Natural killer cell (primary cell): ENCODE results near the gene C4orf50. TPM values are rescaled to one million over a fixed set of nuclear protein-coding genes. Genes with fewer than 3 reads are reported as not detected.

Experiments used
- ATAC-seq, 3 donors: fragments of 150-1000 bp in 2 of 3; fragments of 200-7000 bp in 1 of 3; cut with Tn5 transposase; 1 replicate in 1 of 3; 2 replicates in 2 of 3; pipeline ENCODE4 v1.10.0; 2021; ENCODE audit warnings: mild to moderate bottlenecking in 2 of 3, moderate library complexity in 2 of 3
- DNase-seq, 2 donors: peaks; one replicate each; pipeline versions ENCODE4 v3.0.0 to v3.0.0-alpha.2; 2013 to 2021; ENCODE audit warnings: mixed read lengths in 1 of 2
- H3K27ac ChIP-seq: one replicate; pipeline ENCODE4 v1.5.1; 2013; ENCODE audit warnings: mild to moderate bottlenecking, low read length
- H3K27me3 ChIP-seq: one replicate; pipeline ENCODE4 v1.6.1; 2013; ENCODE audit warnings: low read length; ENCODE audit not compliant: control insufficient read depth, insufficient read depth
- H3K36me3 ChIP-seq: one replicate; pipeline ENCODE4 v1.6.1; 2013; ENCODE audit warnings: low read length; ENCODE audit not compliant: control insufficient read depth, insufficient read depth
- H3K4me1 ChIP-seq: one replicate; pipeline ENCODE4 v1.6.1; 2013; ENCODE audit warnings: low read length; ENCODE audit not compliant: control insufficient read depth, insufficient read depth
- H3K4me3 ChIP-seq: one replicate; pipeline ENCODE4 v1.5.1; 2013; ENCODE audit warnings: low read length
- H3K9me3 ChIP-seq: one replicate; pipeline ENCODE4 v1.6.1; 2013; ENCODE audit warnings: low read length; ENCODE audit not compliant: control insufficient read depth, insufficient read depth
- H3K27ac Mint-ChIP-seq, 2 donors: one replicate each; pipeline ENCODE4 v1.8.0; 2022; ENCODE audit warnings: mild to moderate bottlenecking in 2 of 2, mixed read lengths in 2 of 2, moderate library complexity in 1 of 2
- H3K27me3 Mint-ChIP-seq, 2 donors: one replicate each; pipeline ENCODE4 v1.8.0; 2022; ENCODE audit warnings: low read depth in 2 of 2, mixed read lengths in 2 of 2
- H3K36me3 Mint-ChIP-seq: one replicate; pipeline ENCODE4 v1.8.0; 2022; ENCODE audit warnings: mixed read lengths
- H3K4me1 Mint-ChIP-seq, 2 donors: one replicate each; pipeline ENCODE4 v1.8.0; 2022; ENCODE audit warnings: mixed read lengths in 2 of 2
- H3K4me3 Mint-ChIP-seq: one replicate; pipeline ENCODE4 v1.8.0; 2022; ENCODE audit warnings: mild to moderate bottlenecking, moderate library complexity, mixed read lengths
- H3K9me3 Mint-ChIP-seq, 2 donors: one replicate each; pipeline ENCODE4 v1.8.0; 2022; ENCODE audit warnings: mixed read lengths in 2 of 2
- CTCF ChIP-seq: fragments of 200-600 bp; IDR thresholded peaks from one replicate; pipeline ENCODE4 v1.8.0; 2022; ENCODE audit warnings: antibody characterized with exemption
- WGBS: methylation state at CpG from one replicate; pipeline ENCODE4 v1.1.7; 2013; ENCODE audit warnings: missing lambda C conversion rate; ENCODE audit not compliant: insufficient coverage; 5-methylcytosine and 5-hydroxymethylcytosine counted together
- intact Hi-C: fragments of 100-400 bp; cut with micrococcal nuclease; formaldehyde crosslinking; loops from one replicate; pipeline ENCODE4 v1.14.2; 2022
- total RNA-seq, 4 donors: library from RNA; stranded (reverse); fragments of 120-200 nt in 1 of 4; gene quantifications; one replicate each; pipeline versions ENCODE4 v1.2.3 to v1.2.4, GENCODE V29; 2013 to 2022

The C4orf50 gene
- total RNA-seq, 3 donors from 2014 or later (not counting 1 experiment from before 2014, with no cell fraction given): 0.63 to 2.7 (median 1.8) TPM

DNA sequence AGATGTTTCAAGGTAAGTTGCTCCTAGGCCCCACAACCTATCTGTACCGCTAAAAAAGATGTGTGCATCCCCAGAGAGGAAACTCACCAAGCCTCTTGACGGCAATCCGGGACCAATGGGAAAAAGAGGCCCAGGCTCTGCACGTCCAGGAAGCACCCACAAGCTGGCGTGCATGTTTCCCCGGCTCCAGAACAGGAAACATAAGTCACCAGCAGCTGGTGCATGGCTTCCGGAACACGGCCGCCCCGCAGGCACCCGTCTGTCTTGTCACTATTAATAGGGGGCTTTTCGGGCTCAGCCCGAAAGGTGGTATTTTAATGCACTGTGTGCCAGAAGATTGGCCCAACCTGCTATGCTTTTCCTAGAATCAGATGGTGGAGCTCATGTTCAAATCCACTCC lies 147.5 kb downstream of the C4orf50 start:
- Histone ChIP-seq H3K27me3 (no peaks in the 10 kb centered on the region), H3K9me3 (no peaks in the 10 kb centered on the region), H3K4me1 (peaks cover 8% of the 10 kb centered on the region), H3K27ac (no peak overlapping the region), H3K36me3 (no peaks in the 10 kb centered on the region), H3K4me3 (no peak overlapping the region)
- no peak for DNase-seq
- H3K27ac Mint-ChIP-seq: no peak overlapping the region
- no peak for TF ChIP-seq CTCF
- no peaks in the 10 kb centered on the region for H3K9me3 Mint-ChIP-seq
- no peak overlapping the region for H3K4me3 Mint-ChIP-seq
- no peak for ATAC-seq
- no peaks in the 10 kb centered on the region for H3K36me3 Mint-ChIP-seq
- intact Hi-C loops: no loop called here
- H3K27me3 Mint-ChIP-seq: peaks cover 15 to 20% of the 10 kb centered on the region in 2 donors
- WGBS: 8% methylated on average over 13 of the region's 13 CpGs
- H3K4me1 Mint-ChIP-seq: peaks cover 12 to 14% of the 10 kb centered on the region in 2 donors

DNA sequence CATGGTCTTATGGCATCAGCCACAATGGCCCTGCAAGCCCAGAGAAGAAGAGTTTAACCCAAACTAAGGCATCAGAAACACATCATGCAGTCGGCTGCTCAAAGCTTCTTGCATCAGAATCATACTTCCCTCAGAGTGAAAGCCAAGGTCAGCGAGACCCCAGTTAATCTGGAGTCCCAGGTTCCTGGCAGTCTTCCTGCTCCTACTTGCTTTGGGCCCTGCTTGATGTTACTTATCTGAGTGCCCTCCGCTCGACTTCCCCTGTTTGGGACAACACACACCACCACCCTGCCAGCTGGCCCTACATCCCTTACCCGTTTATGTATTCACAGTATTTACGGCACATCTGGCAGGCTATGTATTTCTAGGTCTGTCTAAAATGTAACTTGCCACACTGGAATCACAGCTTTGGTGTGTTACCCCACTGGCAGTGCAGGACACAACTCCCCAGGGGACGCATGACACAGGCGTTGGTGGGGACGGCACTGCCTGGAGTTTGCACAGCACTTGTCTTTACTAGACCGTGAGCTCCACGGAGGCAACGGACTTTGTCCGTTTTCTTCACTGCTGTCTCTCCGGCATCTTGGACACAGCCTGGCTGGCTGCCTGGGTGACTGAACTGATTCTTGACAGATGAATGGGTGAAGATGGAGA lies 148.1 kb downstream of the C4orf50 start:
- no peaks in the 10 kb centered on the region for H3K27me3 ChIP-seq
- WGBS: 68% methylated on average over 14 of the region's 14 CpGs
- Mint-ChIP-seq H3K27ac (no peak overlapping the region), H3K9me3 (no peaks in the 10 kb centered on the region), H3K4me3 (no peak overlapping the region), H3K36me3 (no peaks in the 10 kb centered on the region), H3K27me3 (peaks cover 15 to 20% of the 10 kb centered on the region in 2 donors), H3K4me1 (peaks cover 14% of the 10 kb centered on the region in 2 donors)
- H3K4me3 ChIP-seq: no peak overlapping the region
- DNase-seq (no peak), ATAC-seq (no peak)
- H3K9me3 ChIP-seq: no peaks in the 10 kb centered on the region
- H3K27ac ChIP-seq: no peak overlapping the region
- H3K4me1 ChIP-seq: peaks cover 8% of the 10 kb centered on the region
- TF ChIP-seq CTCF: no peak
- H3K36me3 ChIP-seq: no peaks in the 10 kb centered on the region
- intact Hi-C loops: no loop called here

GRCh38 chr4:5867866-5868265 lies 150.4 kb downstream of the C4orf50 start:
- no peak for ATAC-seq
- 85% methylated on average over 2 of the region's 3 CpGs for WGBS
- Histone ChIP-seq H3K9me3 (no peaks in the 10 kb centered on the region), H3K4me1 (peaks cover 8% of the 10 kb centered on the region), H3K27ac (no peak overlapping the region), H3K4me3 (no peak overlapping the region), H3K27me3 (no peaks in the 10 kb centered on the region), H3K36me3 (no peaks in the 10 kb centered on the region)
- Mint-ChIP-seq H3K27ac (no peak overlapping the region), H3K9me3 (no peaks in the 10 kb centered on the region), H3K36me3 (no peaks in the 10 kb centered on the region), H3K4me1 (peaks cover 14% of the 10 kb centered on the region in 2 donors), H3K27me3 (peaks cover 6 to 20% of the 10 kb centered on the region in 2 donors), H3K4me3 (no peak overlapping the region)
- no peak for DNase-seq
- intact Hi-C loops: no loop called here
- no peak for TF ChIP-seq CTCF
